ENCODE results near the gene COL28A1.

- TF ChIP-seq CTCF (optimal IDR thresholded peaks at IDR 0.05 in 1 of 3, IDR thresholded peaks at IDR 0.05 in 1 of 3, conservative IDR thresholded peaks at IDR 0.05 in 1 of 3; ENCODE audit: extremely low read depth in 1 of 3, insufficient read depth in 2 of 3, low read length in 3 of 3): no peak
- TF ChIP-seq EZH2 (IDR thresholded peaks at IDR 0.05; ENCODE audit: low read length): no peak
Measured at GRCh38 chr7:7476381-7476780, 59.3 kb downstream of the COL28A1 start.
